Panc1 (cell line): ENCODE measurements around the gene FN1.

Experiments
- CTCF ChIP-seq: fragments of 450-650 bp; IDR thresholded peaks from 2 replicates; pipeline ENCODE4 v1.5.1; 2017; ENCODE audit warnings: mild to moderate bottlenecking
- POLR2AphosphoS5 ChIP-seq: IDR thresholded peaks from 2 replicates; pipeline ENCODE4 v1.6.1; 2012; ENCODE audit warnings: mild to moderate bottlenecking, low read depth, low read length, moderate library complexity

GRCh38 chr2:215375467-215375830 is 60.4 kb downstream of the FN1 start:
- TF ChIP-seq CTCF = no peak
- TF ChIP-seq POLR2AphosphoS5 = no peak
